Aorta (tissue), 5 donors: ENCODE measurements around the gene CCDC33. TPM values are rescaled to one million over a fixed set of nuclear protein-coding genes. Genes with fewer than 3 reads are reported as not detected.

ENCODE experiments used
- ATAC-seq: fragments of 200-7000 bp; cut with Tn5 transposase; one replicate; pipeline ENCODE4 v1.9.1; 2022; ENCODE audit warnings: moderate library complexity; ENCODE audit not compliant: low FRiP score
- DNase-seq, 2 donors: peaks; one replicate each; pipeline ENCODE4 v3.0.0-alpha.2; 2020
- H3K27ac ChIP-seq, 2 donors: one replicate each; pipeline ENCODE4 v1.5.1; 2013; ENCODE audit warnings: low read length in 2 of 2, mild to moderate bottlenecking in 2 of 2, moderate library complexity in 2 of 2, control low read depth in 1 of 2, inconsistent platforms in 1 of 2, low read depth in 1 of 2
- H3K27me3 ChIP-seq, 2 donors: one replicate each; pipeline ENCODE4 v1.6.1; 2013; ENCODE audit warnings: control low read depth in 1 of 2, low read length in 1 of 2, mild to moderate bottlenecking in 1 of 2, moderate library complexity in 1 of 2; ENCODE audit not compliant: insufficient read depth in 2 of 2, control insufficient read depth in 1 of 2
- H3K36me3 ChIP-seq, 2 donors: one replicate each; pipeline ENCODE4 v1.6.1; 2013; ENCODE audit warnings: control low read depth in 1 of 2, low read length in 1 of 2, mild to moderate bottlenecking in 1 of 2; ENCODE audit not compliant: insufficient read depth in 2 of 2, control insufficient read depth in 1 of 2
- H3K4me1 ChIP-seq, 2 donors: one replicate each; pipeline ENCODE4 v1.6.1; 2013; ENCODE audit warnings: low read length in 2 of 2, control low read depth in 1 of 2, mild to moderate bottlenecking in 1 of 2, moderate library complexity in 1 of 2; ENCODE audit not compliant: insufficient read depth in 2 of 2, control insufficient read depth in 1 of 2
- H3K4me3 ChIP-seq, 2 donors: one replicate each; pipeline ENCODE4 v1.5.1; 2013; ENCODE audit warnings: low read length in 2 of 2, control low read depth in 1 of 2, mild to moderate bottlenecking in 1 of 2
- H3K9me3 ChIP-seq: one replicate; pipeline ENCODE4 v1.6.1; 2013; ENCODE audit warnings: mild to moderate bottlenecking, low read length; ENCODE audit not compliant: control insufficient read depth
- WGBS, 2 donors: extraction: QIAGEN DNeasy Blood & Tissue Kit; methylation state at CpG; one replicate each; pipeline ENCODE4 v1.1.7; 2013; 5-methylcytosine and 5-hydroxymethylcytosine counted together
- intact Hi-C, 2 donors: fragments of 100-400 bp; cut with DNase I; formaldehyde crosslinking; loops; one replicate each; pipeline versions ENCODE4 v1.14.2 to v1.15.0; 2022
- polyA plus RNA-seq, 2 donors: library from polyadenylated mRNA; stranded (reverse); fragments of 200-250 nt; gene quantifications; one replicate each; pipeline ENCODE4 v1.2.3, GENCODE V29; 2013
- total RNA-seq, 2 donors: library from RNA; stranded (reverse); fragmentation: NEBNext Ultra II Directional; extraction: Animal tissue kit (Norgen Biotek cat#: 25700); gene quantifications; one replicate each; pipeline ENCODE4 v1.2.1, GENCODE V29; 2021
- donor health status: healthy with polysubstance abuse.
- donor health status: Bipolar disorder and iron deficiency.
- donor health status: DM: no; HTN: no; CAD: no.
- donor health status: DM: no; HTN: no; CAD: no.
- donor health status: DM: yes; HTN: yes; CAD: no.

The CCDC33 gene
- total and polyA plus RNA-seq, 4 donors = not detected

- intact Hi-C loops = no loop called here
- Histone ChIP-seq H3K9me3 (no peaks in the 10 kb centered on the region), H3K4me1 (no peaks in the 10 kb centered on the region), H3K27me3 (no peaks in the 10 kb centered on the region), H3K4me3 (no peak overlapping the region), H3K27ac (no peak overlapping the region), H3K36me3 (no peaks in the 10 kb centered on the region)
- 68 to 76% methylated on average over 12 of the region's 12 CpGs for WGBS, 2 donors
- DNase-seq (peak in 1 of 2 donors; percentile 44), ATAC-seq (no peak)
Observed at GRCh38 chr15:74380361-74381189, 144.4 kb downstream of the CCDC33 start.

GRCh38 chr15:74381190-74381453 lies 145.0 kb downstream of the CCDC33 start:
- DNase-seq = no peak
- WGBS, 2 donors = 60 to 75% methylated on average over 2 of the region's 2 CpGs
- intact Hi-C loops = no loop called here
- no peaks in the 10 kb centered on the region for H3K36me3 ChIP-seq
- no peaks in the 10 kb centered on the region for H3K4me1 ChIP-seq
- H3K9me3 ChIP-seq = no peaks in the 10 kb centered on the region
- no peak overlapping the region for H3K4me3 ChIP-seq
- H3K27ac ChIP-seq = no peak overlapping the region
- ATAC-seq = no peak
- no peaks in the 10 kb centered on the region for H3K27me3 ChIP-seq

DNA sequence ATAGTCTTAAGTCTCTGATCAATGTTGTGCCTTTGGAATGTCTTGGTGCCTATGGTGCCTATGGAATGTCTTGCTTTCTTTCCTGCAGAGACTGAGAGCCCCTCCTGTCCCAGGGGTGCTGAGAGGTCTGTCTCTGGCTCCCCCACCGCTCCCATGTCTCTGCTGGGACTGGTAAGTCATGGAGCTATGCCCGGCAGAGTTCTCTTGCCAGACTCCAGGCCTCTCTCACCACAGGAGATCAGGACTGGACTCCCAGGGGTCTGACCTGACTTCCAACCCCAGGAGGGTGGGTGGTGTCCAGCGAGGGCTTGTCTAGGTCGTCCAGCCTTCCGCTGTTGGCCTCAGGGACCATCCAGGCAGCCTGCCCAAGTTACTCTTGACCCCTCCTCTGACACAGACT lies 145.4 kb downstream of the CCDC33 start:
- Histone ChIP-seq H3K27ac (no peak overlapping the region), H3K4me1 (no peaks in the 10 kb centered on the region), H3K4me3 (no peak overlapping the region), H3K9me3 (no peaks in the 10 kb centered on the region), H3K27me3 (no peaks in the 10 kb centered on the region), H3K36me3 (no peaks in the 10 kb centered on the region)
- DNase-seq (peak in 1 of 2 donors; percentile 43), ATAC-seq (no peak)
- intact Hi-C loops = no loop called here
- WGBS, 2 donors = 60 to 82% methylated on average over 5 of the region's 5 CpGs

DNA sequence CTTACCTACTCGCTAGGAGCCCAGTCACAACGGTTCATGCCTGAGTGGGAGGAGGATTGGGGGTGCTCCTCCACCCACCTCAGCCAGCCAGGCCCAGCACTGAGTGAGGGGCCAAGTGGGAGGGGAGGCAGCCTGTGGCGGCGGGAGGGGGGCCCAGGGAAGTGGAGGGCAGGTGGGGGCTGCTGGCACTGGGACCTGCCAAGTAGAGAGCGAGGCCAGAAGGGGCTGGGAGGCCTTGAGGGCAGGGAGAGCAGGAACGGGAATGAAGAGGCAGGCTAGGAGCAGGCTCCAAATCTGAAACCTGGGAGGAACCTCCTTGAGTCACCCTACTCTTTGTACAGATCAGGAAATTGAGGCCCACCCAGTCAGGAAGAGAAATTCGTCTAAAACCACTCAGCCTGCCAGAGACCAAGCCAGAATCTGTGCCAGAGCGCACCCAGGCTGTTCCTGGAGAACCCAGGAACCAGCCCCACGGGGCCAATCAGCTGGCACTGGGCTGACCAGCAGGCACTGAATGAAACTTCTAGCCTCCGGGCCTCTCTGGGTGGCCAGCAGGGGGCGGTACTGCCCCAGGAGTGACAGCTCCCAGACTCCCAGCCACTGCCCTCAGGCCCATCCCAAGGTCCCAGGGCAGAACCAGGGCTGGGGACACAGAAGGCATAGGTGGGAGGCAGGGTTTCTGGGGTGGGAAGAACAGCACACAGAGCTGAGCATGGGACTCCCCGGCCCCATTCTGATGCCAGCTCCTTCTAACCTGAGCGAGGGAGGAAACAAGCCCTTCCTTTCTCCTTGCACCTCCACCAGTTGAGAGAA lies 146.1 kb downstream of the CCDC33 start:
- Histone ChIP-seq H3K27ac (no peak overlapping the region), H3K4me1 (no peaks in the 10 kb centered on the region), H3K36me3 (no peaks in the 10 kb centered on the region), H3K27me3 (no peaks in the 10 kb centered on the region), H3K4me3 (no peak overlapping the region), H3K9me3 (no peaks in the 10 kb centered on the region)
- intact Hi-C loops = loop anchor here (1.0 to 2.0 kb wide), 2 partner anchors 55 to 56 kb away; no protein-coding TSS in a partner anchor
- DNase-seq (peak; percentile 91 to 94), ATAC-seq (peak; percentile 82)
- 38 to 41% methylated on average over 13 of the region's 13 CpGs for WGBS, 2 donors

- DNase-seq (no peak), ATAC-seq (no peak)
- 91 to 98% methylated on average over 4 of the region's 4 CpGs for WGBS, 2 donors
- intact Hi-C loops = loop anchor here in 1 of 2 donors (2.0 kb wide), 1 partner anchor 54 kb away; no protein-coding TSS in a partner anchor
- Histone ChIP-seq H3K9me3 (no peaks in the 10 kb centered on the region), H3K27me3 (no peaks in the 10 kb centered on the region), H3K4me3 (no peak overlapping the region), H3K4me1 (no peaks in the 10 kb centered on the region), H3K36me3 (no peaks in the 10 kb centered on the region), H3K27ac (no peak overlapping the region)
Observed at GRCh38 chr15:74383286-74383685, 147.2 kb downstream of the CCDC33 start.

GRCh38 chr15:74383695-74384565 lies 147.8 kb downstream of the CCDC33 start:
- intact Hi-C loops = loop anchor here in 1 of 2 donors (2.0 kb wide), 1 partner anchor 53 kb away; no protein-coding TSS in a partner anchor
- H3K4me3 ChIP-seq = no peak overlapping the region
- no peaks in the 10 kb centered on the region for H3K36me3 ChIP-seq
- no peak overlapping the region for H3K27ac ChIP-seq
- no peaks in the 10 kb centered on the region for H3K9me3 ChIP-seq
- DNase-seq (peak; percentile 5 to 49), ATAC-seq (no peak)
- WGBS, 2 donors = 83 to 84% methylated on average over 8 of the region's 8 CpGs
- H3K4me1 ChIP-seq = no peaks in the 10 kb centered on the region
- no peaks in the 10 kb centered on the region for H3K27me3 ChIP-seq

- Histone ChIP-seq H3K27ac (no peak overlapping the region), H3K36me3 (no peaks in the 10 kb centered on the region), H3K27me3 (no peaks in the 10 kb centered on the region), H3K4me1 (no peaks in the 10 kb centered on the region), H3K4me3 (no peak overlapping the region), H3K9me3 (no peaks in the 10 kb centered on the region)
- 67 to 84% methylated on average over 3 of the region's 3 CpGs for WGBS, 2 donors
- ATAC-seq = no peak
- intact Hi-C loops = no loop called here
- DNase-seq = no peak
Observed at GRCh38 chr15:74384566-74384880, 148.4 kb downstream of the CCDC33 start.

DNA sequence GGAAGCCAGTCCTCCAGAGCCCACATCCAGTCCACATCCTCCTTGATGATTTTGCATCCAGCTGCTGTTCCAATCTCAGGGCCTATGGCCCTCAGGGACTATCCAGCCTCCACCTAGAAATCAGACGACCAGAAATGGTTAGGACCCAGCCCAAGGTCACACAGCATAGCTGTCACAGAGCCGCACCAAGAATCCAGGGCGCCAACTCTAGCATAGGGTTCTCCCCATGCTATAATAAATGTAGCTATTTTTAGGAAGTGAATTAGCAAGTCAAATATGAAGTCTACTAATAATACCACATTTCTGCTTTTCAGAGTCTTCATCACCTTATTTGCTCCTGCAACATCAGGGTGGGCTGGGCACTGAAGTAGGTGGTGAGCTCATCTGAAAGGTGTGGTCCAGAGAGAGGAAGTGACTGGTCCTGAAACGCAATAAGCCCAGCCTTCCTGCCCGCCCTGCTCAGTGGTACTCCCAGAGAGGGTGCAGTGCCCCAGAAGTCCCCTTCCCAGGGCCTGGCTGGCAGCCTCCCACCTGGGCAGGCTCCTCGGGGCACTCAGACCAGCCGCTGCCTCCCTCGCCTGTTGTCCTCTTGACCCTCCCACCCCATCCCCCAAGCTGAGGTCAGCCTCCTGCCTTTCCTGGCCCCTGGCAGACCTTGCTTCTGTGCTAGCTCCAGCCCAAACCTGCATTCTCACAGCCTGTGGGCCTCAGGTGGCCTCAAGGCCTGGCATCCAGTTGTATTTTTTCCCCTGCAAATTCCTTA lies 148.9 kb downstream of the CCDC33 start:
- H3K4me1 ChIP-seq = no peaks in the 10 kb centered on the region
- no peaks in the 10 kb centered on the region for H3K9me3 ChIP-seq
- no peak overlapping the region for H3K27ac ChIP-seq
- no peaks in the 10 kb centered on the region for H3K27me3 ChIP-seq
- H3K36me3 ChIP-seq = no peaks in the 10 kb centered on the region
- no peak overlapping the region for H3K4me3 ChIP-seq
- ATAC-seq (peak; percentile 51), DNase-seq (peak in 1 of 2 donors; percentile 6)
- intact Hi-C loops = no loop called here
- 67 to 69% methylated on average over 6 to 8 of the region's 8 CpGs for WGBS, 2 donors
